H1 (cell line): ENCODE data around the gene CALHM2. TPM values are rescaled to one million over a fixed set of nuclear protein-coding genes. Genes with fewer than 3 reads are reported as not detected.

ENCODE experiments used
- CTCF ChIA-PET: fragments of 300-600 bp; sonication (Branson Sonifier 250); formaldehyde crosslinking; loops from one replicate; lab custom pipeline; 2021; ENCODE audit not compliant: partially characterized antibody; lab: Charles Lee
- POLR2A ChIA-PET: fragments of 300-600 bp; sonication (Branson Sonifier 250); formaldehyde crosslinking; loops from one replicate; lab custom pipeline; 2021; ENCODE audit warnings: inconsistent platforms; ENCODE audit not compliant: partially characterized antibody; lab: Charles Lee
- DNase-seq, 2 experiments: peaks; one replicate each; pipeline versions ENCODE4 v3.0.0 to v3.0.0-alpha.2; 2010 to 2022; ENCODE audit warnings: low spot score in 2 of 2, low read depth in 1 of 2, mixed read lengths in 1 of 2
- FAIRE-seq: peaks from 2 replicates; lab custom pipeline; 2011; peaks lifted over from hg19 to GRCh38; lab: Jason Lieb, UNC
- H2AFZ ChIP-seq: 2 replicates; pipeline ENCODE4 v1.8.1; 2012; ENCODE audit warnings: low read length, inconsistent platforms
- H2AK5ac ChIP-seq: 2 replicates; pipeline ENCODE4 v1.6.1; 2013; ENCODE audit warnings: low read depth, low read length
- H2BK120ac ChIP-seq: replicated peaks from 2 replicates; pipeline ENCODE3; 2013; ENCODE audit warnings: low read depth, low read length, inconsistent platforms
- H2BK12ac ChIP-seq: 2 replicates; pipeline ENCODE4 v1.6.1; 2013; ENCODE audit warnings: low read depth, low read length
- H2BK15ac ChIP-seq: 2 replicates; pipeline ENCODE4 v1.6.1; 2013; ENCODE audit warnings: low read length
- H2BK20ac ChIP-seq: 2 replicates; pipeline ENCODE4 v1.6.1; 2013; ENCODE audit warnings: low read length
- H2BK5ac ChIP-seq: 2 replicates; pipeline ENCODE4 v1.6.1; 2013; ENCODE audit warnings: low read depth, low read length
- H3K14ac ChIP-seq: 2 replicates; pipeline ENCODE4 v1.6.1; 2013; ENCODE audit warnings: inconsistent platforms; ENCODE audit not compliant: insufficient read length
- H3K18ac ChIP-seq: 2 replicates; pipeline ENCODE4 v1.6.1; 2013; ENCODE audit warnings: low read length; ENCODE audit errors: extremely low read depth
- H3K23ac ChIP-seq: 2 replicates; pipeline ENCODE4 v1.6.1; 2013; ENCODE audit warnings: inconsistent platforms; ENCODE audit not compliant: insufficient read length
- H3K23me2 ChIP-seq: 2 replicates; pipeline ENCODE4 v1.6.1; 2013; ENCODE audit warnings: low read depth, low read length
- H3K27ac ChIP-seq: 2 replicates; pipeline ENCODE4 v1.6.1; 2011; ENCODE audit warnings: low read depth, low read length, inconsistent platforms
- H3K27me3 ChIP-seq, 4 experiments: replicated peaks in 1 of 4; 1 replicate in 1 of 4; 2 replicates in 3 of 4; pipeline versions ENCODE4 v1.6.1 to v1.8.1; 2011 to 2013; ENCODE audit warnings: low read length in 3 of 4, mild to moderate bottlenecking in 3 of 4, inconsistent platforms in 2 of 4, mixed read lengths in 2 of 4, moderate library complexity in 1 of 4; ENCODE audit not compliant: control insufficient read depth in 3 of 4, insufficient read depth in 3 of 4; ENCODE audit errors: extremely low read depth in 1 of 4
- H3K36me3 ChIP-seq, 4 experiments: 2 replicates each; pipeline versions ENCODE4 v1.6.1 to v1.8.1; 2011 to 2013; ENCODE audit warnings: mild to moderate bottlenecking in 4 of 4, low read length in 3 of 4, moderate library complexity in 2 of 4, control low read depth in 1 of 4, inconsistent platforms in 1 of 4; ENCODE audit not compliant: insufficient read depth in 4 of 4, control insufficient read depth in 2 of 4
- H3K4ac ChIP-seq: replicated peaks from 2 replicates; pipeline ENCODE3; 2013; ENCODE audit warnings: low read length, low read depth, mixed read lengths, inconsistent platforms; ENCODE audit not compliant: insufficient read length
- H3K4me1 ChIP-seq, 4 experiments: replicated peaks in 1 of 4; 1 replicate in 1 of 4; 2 replicates in 3 of 4; pipeline versions ENCODE4 v1.6.1 to v1.8.1; 2011 to 2013; ENCODE audit warnings: low read length in 3 of 4, inconsistent platforms in 2 of 4, mixed read lengths in 1 of 4; ENCODE audit not compliant: insufficient read depth in 4 of 4, control insufficient read depth in 3 of 4
- H3K4me2 ChIP-seq, 2 experiments: 2 replicates each; pipeline versions ENCODE4 v1.6.1 to v1.8.1; 2011 to 2013; ENCODE audit warnings: low read depth in 2 of 2, low read length in 2 of 2, control low read depth in 1 of 2, inconsistent platforms in 1 of 2, mild to moderate bottlenecking in 1 of 2; ENCODE audit not compliant: insufficient read depth in 1 of 2
- H3K4me3 ChIP-seq, 4 experiments: fragments of 200-600, 300-600 bp in 1 of 4; sonication (generic), shearing (Covaris generic), sonication (Bioruptor Twin) in 1 of 4; 2 replicates each; pipeline versions ENCODE4 v1.5.1 to v1.8.1; 2011 to 2016; ENCODE audit warnings: low read length in 4 of 4, low read depth in 3 of 4, control low read depth in 2 of 4, inconsistent platforms in 2 of 4, mild to moderate bottlenecking in 2 of 4, mixed read lengths in 1 of 4, moderate library complexity in 1 of 4; ENCODE audit not compliant: insufficient read depth in 2 of 4; ENCODE audit errors: extremely low read depth in 1 of 4
- H3K56ac ChIP-seq: replicated peaks from 2 replicates; pipeline ENCODE3; 2013; ENCODE audit warnings: low read depth, mild to moderate bottlenecking, mixed read lengths, low read length, inconsistent platforms; ENCODE audit not compliant: insufficient read length
- H3K79me1 ChIP-seq: 2 replicates; pipeline ENCODE4 v1.6.1; 2013; ENCODE audit warnings: low read depth, low read length, control low read depth
- H3K79me2 ChIP-seq, 2 experiments: 2 replicates each; pipeline versions ENCODE4 v1.6.1 to v1.8.1; 2012 to 2013; ENCODE audit warnings: low read length in 2 of 2, mild to moderate bottlenecking in 2 of 2, inconsistent platforms in 1 of 2; ENCODE audit not compliant: insufficient read depth in 2 of 2, control insufficient read depth in 1 of 2
- H3K9ac ChIP-seq, 4 experiments: replicated peaks in 1 of 4; 1 replicate in 1 of 4; 2 replicates in 3 of 4; pipeline versions ENCODE4 v1.6.1 to v1.8.1; 2011 to 2013; ENCODE audit warnings: low read depth in 3 of 4, low read length in 3 of 4, control low read depth in 2 of 4, mild to moderate bottlenecking in 2 of 4, moderate library complexity in 2 of 4, inconsistent platforms in 1 of 4; ENCODE audit errors: extremely low read depth in 1 of 4
- H3K9me3 ChIP-seq, 2 experiments: 2 replicates each; pipeline versions ENCODE4 v1.6.1 to v1.8.1; 2012 to 2013; ENCODE audit warnings: mild to moderate bottlenecking in 2 of 2, moderate library complexity in 2 of 2, control low read depth in 1 of 2, inconsistent platforms in 1 of 2, low read depth in 1 of 2, low read length in 1 of 2, mixed read lengths in 1 of 2; ENCODE audit not compliant: insufficient read depth in 2 of 2
- H4K20me1 ChIP-seq, 2 experiments: replicated peaks in 1 of 2; 2 replicates each; pipeline versions ENCODE3 to v1.8.1; 2011 to 2013; ENCODE audit warnings: inconsistent platforms in 2 of 2, low read length in 2 of 2, mild to moderate bottlenecking in 1 of 2; ENCODE audit not compliant: insufficient read depth in 2 of 2, control insufficient read depth in 1 of 2
- H4K5ac ChIP-seq: 2 replicates; pipeline ENCODE4 v1.6.1; 2013; ENCODE audit warnings: low read length, low read depth, mixed read lengths, inconsistent platforms; ENCODE audit not compliant: insufficient read length
- H4K8ac ChIP-seq: 2 replicates; pipeline ENCODE4 v1.8.0; 2013; ENCODE audit warnings: mild to moderate bottlenecking, moderate library complexity, low read length, inconsistent platforms; ENCODE audit not compliant: insufficient read depth; ENCODE audit errors: extremely low read depth
- H4K91ac ChIP-seq: replicated peaks from 2 replicates; pipeline ENCODE3; 2013; ENCODE audit warnings: low read length, mixed read lengths, inconsistent platforms; ENCODE audit not compliant: insufficient read length
- HDAC2 ChIP-seq, 2 experiments: fragments of 300-600 bp in 1 of 2; sonication (generic) in 1 of 2; IDR thresholded peaks; 2 replicates each; pipeline ENCODE4 v1.6.1; 2011 to 2012; ENCODE audit warnings: low read depth in 2 of 2, low read length in 2 of 2, mild to moderate bottlenecking in 2 of 2, moderate library complexity in 2 of 2, borderline replicate concordance in 1 of 2, inconsistent platforms in 1 of 2
- SRF ChIP-seq: IDR thresholded peaks from 2 replicates; pipeline ENCODE4 v1.6.1; 2011; ENCODE audit warnings: mild to moderate bottlenecking, low read depth, low read length, moderate library complexity
- WGBS, 2 experiments: shearing (Covaris generic) in 1 of 2; methylation state at CpG; one replicate each; pipeline versions ENCODE4 v1.1.6 to v1.1.7; 2013 to 2015; ENCODE audit warnings: low lambda C conversion rate in 2 of 2, mixed read lengths in 2 of 2, inconsistent platforms in 1 of 2, low coverage in 1 of 2, missing lambda C conversion rate in 1 of 2; ENCODE audit not compliant: insufficient replicate concordance in 2 of 2, insufficient coverage in 1 of 2, insufficient read length in 1 of 2; ENCODE audit errors: extremely low coverage in 1 of 2, missing lambda C conversion rate in 1 of 2; 5-methylcytosine and 5-hydroxymethylcytosine counted together
- polyA plus RNA-seq, 7 experiments: library from polyadenylated mRNA; depleted of rRNA in 3 of 7; stranded (reverse) in 5 of 7; unstranded in 2 of 7; fragments of >200 nt in 5 of 7; fragments of 200-250 nt in 2 of 7; gene quantifications; 1 replicate in 5 of 7; 2 replicates in 1 of 7; 4 replicates in 1 of 7; pipeline versions ENCODE4 v1.2.1 to v1.2.3, GENCODE V29; 2011 to 2013; ENCODE audit warnings: missing spikeins in 2 of 7, mixed read lengths in 2 of 7
- total RNA-seq: library from RNA; stranded (reverse); fragmentation: NEBNext Ultra II Directional; extraction: Animal tissue kit (Norgen Biotek cat#: 25700); gene quantifications from 2 replicates; pipeline ENCODE4 v1.2.1, GENCODE V29; 2021
- TF ChIP-seq, protein P1 (sequence below): IDR thresholded peaks from 2 replicates; pipeline ENCODE4 v1.6.1; 2012; ENCODE audit warnings: low read length, inconsistent platforms

The CALHM2 gene
- total and polyA plus RNA-seq, 2 of the 8 experiments (the other 6 are each of a cell fraction or from before 2014, with no cell fraction given): 1.2 to 2.4 TPM

DNA sequence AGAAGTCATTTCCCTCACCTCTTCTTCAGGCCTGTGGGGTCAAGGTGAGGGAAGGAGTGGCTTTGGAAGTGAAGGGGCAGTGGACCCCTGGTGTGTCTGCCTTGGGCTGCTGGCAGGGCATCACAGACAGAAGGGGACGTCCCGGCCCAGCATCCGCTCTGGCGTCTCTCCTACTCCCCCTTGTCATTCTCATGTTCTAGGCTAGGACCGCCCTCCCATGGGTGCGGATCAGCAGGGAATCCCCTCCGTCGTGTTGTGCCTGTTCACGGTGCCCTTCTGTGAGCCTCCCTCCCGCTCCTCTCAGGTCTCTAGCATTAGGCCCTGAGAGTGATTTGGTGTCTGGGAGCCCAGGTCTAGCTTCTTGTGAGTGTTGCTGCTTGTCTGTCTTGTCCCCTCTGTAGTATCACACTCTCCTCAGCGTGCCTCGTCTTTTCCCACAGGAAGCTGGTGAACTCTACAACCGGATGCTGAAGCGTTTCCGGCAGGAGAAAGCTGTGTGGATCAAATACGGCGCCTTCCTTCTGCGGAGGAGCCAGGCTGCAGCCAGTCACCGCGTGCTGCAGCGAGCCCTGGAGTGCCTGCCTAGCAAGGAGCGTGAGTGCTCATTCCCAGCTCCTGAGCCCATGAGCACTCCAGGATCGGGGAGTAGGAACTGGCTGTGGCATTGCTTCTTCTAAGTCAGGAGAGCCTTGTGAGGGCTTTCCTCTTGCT, 8.5 kb downstream of the CALHM2 start:
- H4K20me1 ChIP-seq: peaks cover 0 to 6% of the 10 kb centered on the region in 2 experiments
- H2BK120ac ChIP-seq: no peak overlapping the region
- WGBS, 2 experiments: 94% methylated on average over 23 of the region's 23 CpGs; no CpG with 5 or more reads in 1 of the 2 experiments
- no peak overlapping the region for H4K5ac ChIP-seq
- no peak overlapping the region for H3K4ac ChIP-seq
- H3K36me3 ChIP-seq: peaks cover 39 to 85% (median 75%) of the 10 kb centered on the region in 4 experiments
- POLR2A ChIA-PET: interaction anchor here (0.9 to 1.3 kb wide), 2 partner anchors 9 to 32 kb away, joined by 3 to 4 read pairs; no protein-coding TSS in a partner anchor
- H2AK5ac ChIP-seq: no peak overlapping the region
- H3K18ac ChIP-seq: no peak overlapping the region
- FAIRE-seq (no peak), DNase-seq (no peak)
- H3K23me2 ChIP-seq: no peaks in the 10 kb centered on the region
- no peak overlapping the region for H4K91ac ChIP-seq
- CTCF ChIA-PET: interaction anchor here (0.8 to 4.3 kb wide), 8 partner anchors 10 to 120 kb away, joined by 3 to 21 read pairs (median 3); partner anchors contain the start of gene CALHM3
- H3K4me2 ChIP-seq: no peak overlapping the region
- H2BK5ac ChIP-seq: no peak overlapping the region
- H3K79me1 ChIP-seq: no peaks in the 10 kb centered on the region; the same call in 1 of the 2 replicates
- H4K8ac ChIP-seq: no peak overlapping the region
- H3K4me1 ChIP-seq: no peaks in the 10 kb centered on the region
- H3K27ac ChIP-seq: no peak overlapping the region
- H3K4me3 ChIP-seq: no peak overlapping the region
- no peak overlapping the region for H2BK15ac ChIP-seq
- H3K23ac ChIP-seq: no peak overlapping the region
- no peak overlapping the region for H2AFZ ChIP-seq
- H2BK12ac ChIP-seq: no peak overlapping the region
- H2BK20ac ChIP-seq: no peak overlapping the region
- TF ChIP-seq, protein P1, sequence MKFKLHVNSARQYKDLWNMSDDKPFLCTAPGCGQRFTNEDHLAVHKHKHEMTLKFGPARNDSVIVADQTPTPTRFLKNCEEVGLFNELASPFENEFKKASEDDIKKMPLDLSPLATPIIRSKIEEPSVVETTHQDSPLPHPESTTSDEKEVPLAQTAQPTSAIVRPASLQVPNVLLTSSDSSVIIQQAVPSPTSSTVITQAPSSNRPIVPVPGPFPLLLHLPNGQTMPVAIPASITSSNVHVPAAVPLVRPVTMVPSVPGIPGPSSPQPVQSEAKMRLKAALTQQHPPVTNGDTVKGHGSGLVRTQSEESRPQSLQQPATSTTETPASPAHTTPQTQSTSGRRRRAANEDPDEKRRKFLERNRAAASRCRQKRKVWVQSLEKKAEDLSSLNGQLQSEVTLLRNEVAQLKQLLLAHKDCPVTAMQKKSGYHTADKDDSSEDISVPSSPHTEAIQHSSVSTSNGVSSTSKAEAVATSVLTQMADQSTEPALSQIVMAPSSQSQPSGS: no peak
- TF ChIP-seq SRF (no peak), HDAC2 (IDR thresholded peaks at IDR 0.05; ENCODE audit: borderline replicate concordance in 1 of 2, low read depth in 2 of 2, low read length in 2 of 2) (no peak)
- TF ChIP-seq, all 59 proteins: peak for 0
- H3K56ac ChIP-seq: no peak overlapping the region
- H3K79me2 ChIP-seq: no peaks in the 10 kb centered on the region
- H3K9ac ChIP-seq: no peak overlapping the region
- no peaks in the 10 kb centered on the region for H3K9me3 ChIP-seq
- H3K27me3 ChIP-seq: no peaks in the 10 kb centered on the region
- H3K14ac ChIP-seq: no peak overlapping the region
